Esophagus squamous epithelium (tissue), 5 donors: ENCODE data around the gene KLHL35. TPM values are rescaled to one million over a fixed set of nuclear protein-coding genes. Genes with fewer than 3 reads are reported as not detected.
A peak's percentile ranks its signal among the peaks of the same experiment; 100 is the strongest.

Experiments used
- DNase-seq: peaks from one replicate; lab custom pipeline; 2025; lab: John Stamatoyannopoulos, UW
- H3K27ac ChIP-seq, 4 donors: fragments of 200-600 bp; sonication (generic); one replicate each; pipeline ENCODE4 v1.5.1; 2016 to 2019; ENCODE audit warnings: mild to moderate bottlenecking in 1 of 4
- H3K27me3 ChIP-seq, 4 donors: fragments of 200-600 bp; sonication (generic); 1 replicate in 3 of 4; 2 replicates in 1 of 4; pipeline versions ENCODE4 v1.5.1 to v1.6.0; 2017 to 2021; ENCODE audit warnings: antibody characterized with exemption in 1 of 4
- H3K36me3 ChIP-seq, 3 donors: fragments of 200-600 bp; sonication (generic); one replicate each; pipeline ENCODE4 v1.5.1; 2016 to 2019
- H3K4me1 ChIP-seq, 3 donors: fragments of 200-600 bp; sonication (generic); one replicate each; pipeline ENCODE4 v1.5.1; 2017 to 2019
- H3K4me3 ChIP-seq, 4 donors: fragments of 200-600 bp; sonication (generic); 1 replicate in 3 of 4; 2 replicates in 1 of 4; pipeline ENCODE4 v1.5.1; 2016 to 2019; ENCODE audit warnings: mild to moderate bottlenecking in 2 of 4, moderate library complexity in 1 of 4
- H3K9me3 ChIP-seq, 3 donors: fragments of 200-600 bp; sonication (generic); one replicate each; pipeline ENCODE4 v1.5.1; 2016 to 2019
- CTCF ChIP-seq, 6 experiments: fragments of 450-650 bp in 4 of 6; fragments of 200-600 bp in 2 of 6; sonication (generic) in 2 of 6; IDR thresholded peaks; one replicate each; pipeline ENCODE4 v1.5.1; 2016 to 2019; ENCODE audit warnings: antibody characterized with exemption in 6 of 6, mild to moderate bottlenecking in 4 of 6, moderate library complexity in 4 of 6
- POLR2A ChIP-seq, 4 donors: fragments of 450-650 bp; IDR thresholded peaks; one replicate each; pipeline ENCODE4 v1.6.1; 2017; ENCODE audit warnings: antibody characterized with exemption in 4 of 4, mild to moderate bottlenecking in 4 of 4, moderate library complexity in 3 of 4
- WGBS, 2 donors: methylation state at CpG; one replicate each; pipeline ENCODE4 v1.1.5; 2018; 5-methylcytosine and 5-hydroxymethylcytosine counted together
- intact Hi-C: fragments of 100-400 bp; cut with DNase I; formaldehyde crosslinking; loops from one replicate; pipeline ENCODE4 v1.15.0; 2022
- total RNA-seq, 4 donors: library from RNA; depleted of rRNA; stranded (reverse); fragments of >200 nt; gene quantifications; one replicate each; pipeline ENCODE4 v1.1.0, GENCODE V29; 2016
- donor health status: DM: yes; HTN: yes; CAD: no.

Gene KLHL35
- total RNA-seq, 4 donors from 2014 or later = 0.62 to 0.95 (median 0.91) TPM; not detected in 1

- DNase-seq = no peak
- 28 to 37% methylated on average over 17 to 23 of the region's 25 CpGs for WGBS, 2 donors
- H3K4me3 ChIP-seq = peak overlapping the region in 2 of 4 donors; percentile 51 to 67
- H3K4me1 ChIP-seq = peaks cover 3 to 35% (median 18%) of the 10 kb centered on the region in 3 donors
- TF ChIP-seq CTCF (IDR thresholded peaks at IDR 0.05) (no peak), POLR2A (IDR thresholded peaks at IDR 0.05) (no peak)
- H3K27me3 ChIP-seq = peaks cover 0 to 66% (median 5%) of the 10 kb centered on the region in 4 donors
- peak overlapping the region in 2 of 4 donors; percentile 3 to 70 for H3K27ac ChIP-seq
- intact Hi-C loops = no loop called here
- no peaks in the 10 kb centered on the region for H3K9me3 ChIP-seq
- H3K36me3 ChIP-seq = no peaks in the 10 kb centered on the region
Observed at GRCh38 chr11:75429641-75429901, 3.4 kb downstream of the KLHL35 start.

GRCh38 chr11:75428989-75429640, 3.9 kb downstream of the KLHL35 start:
- intact Hi-C loops = no loop called here
- 70 to 82% methylated on average over 12 to 16 of the region's 16 CpGs for WGBS, 2 donors
- Histone ChIP-seq H3K4me1 (peaks cover 3 to 35% (median 18%) of the 10 kb centered on the region in 3 donors), H3K4me3 (no peak overlapping the region), H3K9me3 (no peaks in the 10 kb centered on the region), H3K36me3 (no peaks in the 10 kb centered on the region), H3K27me3 (peaks cover 0 to 65% (median 5%) of the 10 kb centered on the region in 4 donors), H3K27ac (no peak overlapping the region)
- TF ChIP-seq POLR2A (IDR thresholded peaks at IDR 0.05) (no peak), CTCF (IDR thresholded peaks at IDR 0.05) (no peak)
- DNase-seq = no peak

- no peak for TF ChIP-seq CTCF (IDR thresholded peaks at IDR 0.05)
- TF ChIP-seq POLR2A (IDR thresholded peaks at IDR 0.05) = peak in 1 of 4 donors; percentile 35
- H3K27ac ChIP-seq = peak overlapping the region; percentile 26 to 54 (median 40)
- 14 to 48% methylated on average over 23 to 32 of the region's 32 CpGs for WGBS, 2 donors
- intact Hi-C loops = no loop called here
- DNase-seq = peak; percentile 11
- peaks cover 3 to 35% (median 18%) of the 10 kb centered on the region in 3 donors for H3K4me1 ChIP-seq
- no peaks in the 10 kb centered on the region for H3K9me3 ChIP-seq
- H3K4me3 ChIP-seq = peak overlapping the region; percentile 31 to 61 (median 42)
- peaks cover 0 to 56% (median 5%) of the 10 kb centered on the region in 4 donors for H3K27me3 ChIP-seq
- H3K36me3 ChIP-seq = peaks cover 0 to 6% (median 0%) of the 10 kb centered on the region in 3 donors
Observed at GRCh38 chr11:75428281-75428724, 4.7 kb downstream of the KLHL35 start.

GRCh38 chr11:75427181-75427580, 5.8 kb downstream of the KLHL35 start:
- Histone ChIP-seq H3K36me3 (peaks cover 0 to 18% (median 0%) of the 10 kb centered on the region in 3 donors), H3K4me3 (no peak overlapping the region), H3K27ac (no peak overlapping the region), H3K27me3 (peaks cover 0 to 45% (median 5%) of the 10 kb centered on the region in 4 donors), H3K4me1 (peaks cover 3 to 35% (median 18%) of the 10 kb centered on the region in 3 donors), H3K9me3 (no peaks in the 10 kb centered on the region)
- no peak for DNase-seq
- no peak for TF ChIP-seq POLR2A (IDR thresholded peaks at IDR 0.05)
- no peak for TF ChIP-seq CTCF (IDR thresholded peaks at IDR 0.05)
- intact Hi-C loops = no loop called here

- 81 to 93% methylated on average over 5 of the region's 5 CpGs for WGBS, 2 donors
- Histone ChIP-seq H3K4me3 (no peak overlapping the region), H3K4me1 (peaks cover 3 to 35% (median 18%) of the 10 kb centered on the region in 3 donors), H3K27me3 (peaks cover 0 to 40% (median 5%) of the 10 kb centered on the region in 4 donors), H3K27ac (no peak overlapping the region), H3K9me3 (no peaks in the 10 kb centered on the region), H3K36me3 (peaks cover 0 to 22% (median 0%) of the 10 kb centered on the region in 3 donors)
- no peak for DNase-seq
- TF ChIP-seq CTCF (IDR thresholded peaks at IDR 0.05) (no peak), POLR2A (IDR thresholded peaks at IDR 0.05) (no peak)
- intact Hi-C loops = no loop called here
Observed at GRCh38 chr11:75426720-75427086, 6.3 kb downstream of the KLHL35 start.
